Esophagus (tissue), 2 donors: ENCODE results near the gene ATXN1. TPM values are rescaled to one million over a fixed set of nuclear protein-coding genes. Genes with fewer than 3 reads are reported as not detected.
"Not testable (repeated sequence)": the region's sequence is repeated elsewhere in the genome, so short reads cannot be mapped to it uniquely, and the experiment has no call there.

Experiments used
- H3K27ac ChIP-seq, 2 donors: one replicate each; pipeline ENCODE4 v1.5.1; 2013; ENCODE audit warnings: low read depth in 2 of 2, mild to moderate bottlenecking in 2 of 2, inconsistent platforms in 1 of 2, low read length in 1 of 2, moderate library complexity in 1 of 2
- H3K27me3 ChIP-seq, 2 donors: one replicate each; pipeline ENCODE4 v1.6.1; 2013; ENCODE audit warnings: low read length in 2 of 2, control low read depth in 1 of 2, mild to moderate bottlenecking in 1 of 2; ENCODE audit not compliant: insufficient read depth in 2 of 2, control insufficient read depth in 1 of 2
- H3K36me3 ChIP-seq, 2 donors: one replicate each; pipeline ENCODE4 v1.6.1; 2013; ENCODE audit warnings: low read length in 1 of 2; ENCODE audit not compliant: control insufficient read depth in 2 of 2, insufficient read depth in 2 of 2
- H3K4me1 ChIP-seq, 2 donors: one replicate each; pipeline ENCODE4 v1.6.1; 2013; ENCODE audit warnings: low read length in 1 of 2; ENCODE audit not compliant: control insufficient read depth in 2 of 2, insufficient read depth in 2 of 2
- H3K4me3 ChIP-seq, 2 donors: one replicate each; pipeline ENCODE4 v1.5.1; 2013; ENCODE audit warnings: low read length in 2 of 2, mild to moderate bottlenecking in 2 of 2, low read depth in 1 of 2, moderate library complexity in 1 of 2
- H3K9me3 ChIP-seq, 2 donors: one replicate each; pipeline ENCODE4 v1.6.1; 2013; ENCODE audit warnings: mild to moderate bottlenecking in 2 of 2, low read depth in 1 of 2, low read length in 1 of 2, moderate library complexity in 1 of 2; ENCODE audit not compliant: control insufficient read depth in 2 of 2, insufficient read depth in 1 of 2
- WGBS, 2 donors: extraction: QIAGEN DNeasy Blood & Tissue Kit; methylation state at CpG; one replicate each; pipeline ENCODE4 v1.1.7; 2013; 5-methylcytosine and 5-hydroxymethylcytosine counted together
- polyA plus RNA-seq, 2 donors: library from polyadenylated mRNA; stranded (reverse); fragments of 200-250 nt; gene quantifications; one replicate each; pipeline ENCODE4 v1.2.3, GENCODE V29; 2013
- donor health status: healthy with polysubstance abuse.
- donor health status: Bipolar disorder and iron deficiency.

The ATXN1 gene
- polyA plus RNA-seq, 2 donors = 4.3 to 8.8 TPM

- 76 to 84% methylated on average over 3 of the region's 3 CpGs for WGBS, 2 donors
- Histone ChIP-seq H3K36me3 (peaks cover 0 to 1% of the 10 kb centered on the region in 2 donors), H3K9me3 (no peaks in the 10 kb centered on the region), H3K4me3 (no peak overlapping the region), H3K27me3 (no peaks in the 10 kb centered on the region), H3K4me1 (no peaks in the 10 kb centered on the region), H3K27ac (no peak overlapping the region)
Observed at GRCh38 chr6:16546861-16547260, 214.4 kb downstream of the ATXN1 start.

- Histone ChIP-seq H3K36me3 (no peaks in the 10 kb centered on the region), H3K27ac (no peak overlapping the region), H3K9me3 (no peaks in the 10 kb centered on the region), H3K4me3 (no peak overlapping the region), H3K4me1 (no peaks in the 10 kb centered on the region), H3K27me3 (no peaks in the 10 kb centered on the region)
- 94 to 99% methylated on average over 2 of the region's 2 CpGs for WGBS, 2 donors
Observed at GRCh38 chr6:16545382-16545781, 215.9 kb downstream of the ATXN1 start.

- H3K4me3 ChIP-seq = no peak overlapping the region
- no peak overlapping the region for H3K27ac ChIP-seq
- WGBS, 2 donors = 78 to 91% methylated on average over 7 of the region's 7 CpGs
Observed at GRCh38 chr6:16544521-16544920, 216.7 kb downstream of the ATXN1 start.

GRCh38 chr6:16544006-16544405 lies 217.3 kb downstream of the ATXN1 start:
- H3K27me3 ChIP-seq = no peaks in the 10 kb centered on the region
- no peak overlapping the region for H3K4me3 ChIP-seq
- no peak overlapping the region for H3K27ac ChIP-seq
- 71 to 76% methylated on average over 11 of the region's 11 CpGs for WGBS, 2 donors
- no peaks in the 10 kb centered on the region for H3K9me3 ChIP-seq
- H3K36me3 ChIP-seq = no peaks in the 10 kb centered on the region
- H3K4me1 ChIP-seq = no peaks in the 10 kb centered on the region

More at GRCh38 chr6:16544521-16544920, 216.7 kb downstream of the ATXN1 start:
- H3K9me3 ChIP-seq = no peaks in the 10 kb centered on the region
- no peaks in the 10 kb centered on the region for H3K27me3 ChIP-seq
- no peaks in the 10 kb centered on the region for H3K4me1 ChIP-seq
- H3K36me3 ChIP-seq = no peaks in the 10 kb centered on the region

GRCh38 chr6:16543521-16543920 lies 217.7 kb downstream of the ATXN1 start:
- Histone ChIP-seq H3K27ac (no peak overlapping the region), H3K9me3 (no peaks in the 10 kb centered on the region), H3K27me3 (no peaks in the 10 kb centered on the region), H3K36me3 (no peaks in the 10 kb centered on the region), H3K4me3 (no peak overlapping the region), H3K4me1 (no peaks in the 10 kb centered on the region)
- 84 to 87% methylated on average over 5 of the region's 5 CpGs for WGBS, 2 donors

GRCh38 chr6:16542070-16542469 lies 219.2 kb downstream of the ATXN1 start:
- no peaks in the 10 kb centered on the region for H3K36me3 ChIP-seq
- WGBS, 2 donors = 94 to 95% methylated on average over 7 of the region's 7 CpGs
- H3K4me1 ChIP-seq = no peaks in the 10 kb centered on the region
- no peak overlapping the region for H3K4me3 ChIP-seq
- no peaks in the 10 kb centered on the region for H3K27me3 ChIP-seq
- no peak overlapping the region for H3K27ac ChIP-seq
- peaks cover 0 to 3% of the 10 kb centered on the region in 2 donors for H3K9me3 ChIP-seq

- no peaks in the 10 kb centered on the region for H3K27me3 ChIP-seq
- no peak overlapping the region for H3K4me3 ChIP-seq
- H3K36me3 ChIP-seq = no peaks in the 10 kb centered on the region
- peak overlapping the region in 1 of 2 donors; percentile 45 for H3K27ac ChIP-seq
- H3K9me3 ChIP-seq = peaks cover 0 to 3% of the 10 kb centered on the region in 2 donors
- no peaks in the 10 kb centered on the region for H3K4me1 ChIP-seq
- WGBS, 2 donors = 77 to 78% methylated on average over 14 of the region's 14 CpGs
Observed at GRCh38 chr6:16540804-16541752, 220.2 kb downstream of the ATXN1 start.

GRCh38 chr6:16540383-16540782 lies 220.9 kb downstream of the ATXN1 start:
- not testable (repeated sequence) for H3K4me3 ChIP-seq, H3K27ac ChIP-seq, H3K4me1 ChIP-seq, H3K9me3 ChIP-seq, H3K36me3 ChIP-seq, H3K27me3 ChIP-seq
- WGBS, 2 donors = 95 to 98% methylated on average over 4 of the region's 4 CpGs

GRCh38 chr6:16539086-16539931 lies 222.0 kb downstream of the ATXN1 start:
- H3K27ac ChIP-seq = no peak overlapping the region

More at GRCh38 chr6:16539086-16539931, 222.0 kb downstream of the ATXN1 start:
- WGBS, 2 donors = 77 to 80% methylated on average over 8 of the region's 8 CpGs
- peaks cover 0 to 3% of the 10 kb centered on the region in 2 donors for H3K9me3 ChIP-seq
- H3K4me1 ChIP-seq = no peaks in the 10 kb centered on the region
- H3K27me3 ChIP-seq = no peaks in the 10 kb centered on the region
- H3K4me3 ChIP-seq = no peak overlapping the region
- no peaks in the 10 kb centered on the region for H3K36me3 ChIP-seq
